Measurements from ENCODE around the gene KDM1A. TPM values are rescaled to one million over a fixed set of nuclear protein-coding genes. Genes with fewer than 3 reads are reported as not detected.

KDM1A gene
- total and polyA plus RNA-seq, 10 of the 15 experiments (the other 5 are each of a cell fraction or from before 2014, with no cell fraction given), result 39.2 to 118 (median 98.9) TPM

- TF ChIP-seq ZBTB4 (CRISPR knock-in tag; IDR thresholded peaks at IDR 0.05) (no peak), FOXM1 (IDR thresholded peaks at IDR 0.05; ENCODE audit: low read depth, low read length) (peak; percentile 67; the same call in 1 of the 2 replicates), USF1 (IDR thresholded peaks at IDR 0.05; ENCODE audit: borderline replicate concordance, extremely low read length, insufficient read depth, low read depth, low read length) (no peak), YBX1 (IDR thresholded peaks at IDR 0.05) (no peak), NFXL1 (IDR thresholded peaks at IDR 0.05; ENCODE audit: borderline replicate concordance) (no peak), E2F4 (IDR thresholded peaks at IDR 0.05; ENCODE audit: low read depth, low read length) (peak; percentile 62), ZBTB33 (IDR thresholded peaks at IDR 0.05) (no peak), SP1 (IDR thresholded peaks at IDR 0.05; ENCODE audit: low read depth, low read length) (peak; percentile 62), TAF1 (IDR thresholded peaks at IDR 0.05; ENCODE audit: borderline replicate concordance, low read depth, low read length) (peak; percentile 94), HCFC1 (IDR thresholded peaks at IDR 0.05; ENCODE audit: low read length) (peak; percentile 73), EGR1 (IDR thresholded peaks at IDR 0.05; ENCODE audit: borderline replicate concordance in 1 of 2, low read depth in 2 of 2, low read length in 2 of 2) (peak; percentile 13 to 98), SMAD1 (IDR thresholded peaks at IDR 0.05; ENCODE audit: low read depth, partially characterized antibody) (no peak), ZNF217 (IDR thresholded peaks at IDR 0.05) (no peak), KAT2A (conservative IDR thresholded peaks at IDR 0.05; ENCODE audit: control insufficient read depth, low read depth, low read length) (no peak), STAT3 (IDR thresholded peaks at IDR 0.05; ENCODE audit: low read depth, low read length) (no peak), ETV6 (conservative IDR thresholded peaks at IDR 0.05 in 1 of 2, IDR thresholded peaks at IDR 0.05 in 1 of 2; ENCODE audit: borderline replicate concordance in 1 of 2, low read depth in 1 of 2) (peak in 1 of 2 experiments; percentile 63; a peak in 2 of 4 replicates), NFYA (IDR thresholded peaks at IDR 0.05; ENCODE audit: borderline replicate concordance, low read depth, low read length) (no peak), HDAC2 (IDR thresholded peaks at IDR 0.05) (no peak), BMI1 (IDR thresholded peaks at IDR 0.05; ENCODE audit: borderline replicate concordance) (no peak), TBL1XR1 (IDR thresholded peaks at IDR 0.05; ENCODE audit: low read depth, low read length) (peak; percentile 79; the same call in 1 of the 2 replicates), WRNIP1 (IDR thresholded peaks at IDR 0.05; ENCODE audit: borderline replicate concordance, low read depth, low read length) (peak; percentile 96; the same call in 1 of the 2 replicates), RBBP5 (conservative IDR thresholded peaks at IDR 0.05) (no peak), MTA3 (IDR thresholded peaks at IDR 0.05; ENCODE audit: borderline replicate concordance, low read length) (no peak)
These were observed at the start of gene KDM1A (continued) for GRCh38 chr1:23019094-23019862.

Data from GM12878 (cell line).